T-helper 9 cell (primary cell): ENCODE data around the gene STAMBP.
A peak's percentile ranks its signal among the peaks of the same experiment; 100 is the strongest.
"Not testable (repeated sequence)": the region's sequence is repeated elsewhere in the genome, so short reads cannot be mapped to it uniquely, and the experiment has no call there.

Experiments used
- DNase-seq: peaks from one replicate; pipeline ENCODE4 v3.0.0-alpha.2; 2020

STAMBP gene

DNA sequence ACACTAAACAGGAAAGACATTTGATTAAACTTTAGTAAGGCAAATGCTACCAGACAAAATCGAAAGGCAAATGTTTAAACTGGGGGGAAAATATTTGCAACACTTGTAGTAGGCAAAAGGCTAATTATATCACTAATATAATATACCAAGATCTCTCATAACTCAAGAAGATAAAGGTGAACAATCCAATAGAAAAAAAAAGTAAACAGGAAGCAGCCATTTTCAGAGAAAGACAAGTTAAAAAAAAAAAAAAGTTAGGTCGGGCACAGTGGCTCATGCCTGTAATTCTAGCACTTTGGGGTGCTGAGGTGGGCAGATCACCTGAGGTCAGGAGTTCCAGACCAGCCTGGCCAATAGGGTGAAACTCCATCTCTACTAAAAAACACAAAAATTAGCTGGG, 59.6 kb downstream of the STAMBP start:
- no peak for DNase-seq

DNA sequence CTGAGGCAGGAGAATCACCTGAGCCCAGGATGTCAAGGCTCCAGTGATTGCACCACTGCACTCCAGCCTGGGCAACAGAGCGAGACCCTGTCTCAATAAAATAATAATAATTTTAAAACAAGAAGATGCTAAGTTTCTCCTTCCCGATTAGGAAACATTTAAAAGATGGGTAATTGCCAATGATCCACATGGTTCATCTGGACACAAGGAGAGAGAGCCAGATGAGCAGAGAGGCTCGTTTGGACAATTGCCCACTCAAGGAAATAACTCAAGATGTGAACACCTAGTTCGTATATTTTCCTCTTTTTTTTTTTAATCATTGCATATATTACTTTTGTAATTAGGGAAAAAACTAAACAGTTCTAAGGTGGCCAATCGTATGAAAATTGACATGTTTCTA, 60.4 kb downstream of the STAMBP start:
- no peak for DNase-seq

DNA sequence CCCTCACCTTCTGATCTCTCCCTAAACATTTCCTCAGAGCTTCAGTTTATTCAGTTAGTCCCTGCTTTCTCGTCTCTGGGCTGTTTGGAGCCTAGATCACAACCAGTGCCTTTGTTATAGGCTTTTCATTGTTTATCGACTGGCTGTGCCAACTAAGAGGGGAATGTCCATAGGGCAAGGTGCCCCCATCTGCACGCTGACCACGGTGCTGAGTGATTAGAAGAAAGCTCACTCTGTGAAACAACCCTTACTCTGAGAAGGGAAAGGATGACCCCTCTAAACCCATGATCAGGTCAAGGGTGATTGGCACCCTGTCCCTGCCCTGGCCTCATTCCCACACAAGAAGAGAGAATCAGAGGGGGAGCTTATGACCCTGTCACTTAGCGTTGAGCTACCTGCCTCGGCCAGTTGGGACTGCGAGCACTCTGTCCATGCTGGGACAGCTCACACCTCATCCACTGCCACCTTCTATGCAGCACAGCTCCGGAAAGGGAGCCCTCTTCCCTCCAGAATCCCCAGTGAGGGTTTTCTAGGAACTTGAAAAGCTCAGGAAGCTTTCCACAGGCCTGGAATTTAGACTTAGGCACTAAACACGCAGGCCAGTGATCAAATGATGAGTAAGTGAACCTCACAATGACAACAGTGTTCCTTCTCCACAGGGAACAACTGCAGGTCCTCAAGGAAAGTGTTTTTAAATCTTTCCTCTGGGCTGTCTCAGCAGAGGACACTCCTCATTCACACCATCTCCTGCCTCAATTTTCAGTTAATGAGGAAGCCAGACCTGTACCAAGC, 61.7 kb downstream of the STAMBP start:
- DNase-seq: no peak

DNA sequence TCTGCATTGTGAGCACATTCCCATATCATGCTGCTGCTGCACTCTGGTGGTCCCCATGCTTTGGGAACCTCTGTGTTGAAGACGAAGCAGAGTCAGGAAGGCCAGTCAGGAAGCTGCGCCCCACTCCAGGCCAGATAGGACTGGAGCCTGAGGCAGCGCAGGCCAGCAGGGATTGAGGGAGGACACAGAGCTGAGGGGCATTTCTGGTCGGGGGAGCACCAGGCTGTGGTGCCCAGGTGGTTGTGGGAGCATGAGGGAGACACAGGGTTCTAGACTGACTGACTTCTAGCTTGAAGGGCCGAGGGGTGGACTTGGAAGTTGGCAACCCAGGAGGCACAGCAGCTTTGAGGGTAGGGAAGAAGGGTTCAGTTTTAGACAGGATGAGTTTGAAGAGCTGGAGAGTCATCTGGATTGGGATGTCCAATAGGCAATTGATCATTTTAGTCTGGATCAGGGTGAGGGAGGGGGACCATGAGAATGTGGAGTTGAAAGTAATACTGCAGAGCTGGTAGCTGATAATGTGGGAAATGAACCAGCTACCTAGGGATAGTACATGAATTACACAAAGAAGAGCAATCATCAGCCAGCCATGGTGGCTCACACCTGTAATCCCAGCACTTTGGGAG, 62.6 kb downstream of the STAMBP start:
- no peak for DNase-seq

DNA sequence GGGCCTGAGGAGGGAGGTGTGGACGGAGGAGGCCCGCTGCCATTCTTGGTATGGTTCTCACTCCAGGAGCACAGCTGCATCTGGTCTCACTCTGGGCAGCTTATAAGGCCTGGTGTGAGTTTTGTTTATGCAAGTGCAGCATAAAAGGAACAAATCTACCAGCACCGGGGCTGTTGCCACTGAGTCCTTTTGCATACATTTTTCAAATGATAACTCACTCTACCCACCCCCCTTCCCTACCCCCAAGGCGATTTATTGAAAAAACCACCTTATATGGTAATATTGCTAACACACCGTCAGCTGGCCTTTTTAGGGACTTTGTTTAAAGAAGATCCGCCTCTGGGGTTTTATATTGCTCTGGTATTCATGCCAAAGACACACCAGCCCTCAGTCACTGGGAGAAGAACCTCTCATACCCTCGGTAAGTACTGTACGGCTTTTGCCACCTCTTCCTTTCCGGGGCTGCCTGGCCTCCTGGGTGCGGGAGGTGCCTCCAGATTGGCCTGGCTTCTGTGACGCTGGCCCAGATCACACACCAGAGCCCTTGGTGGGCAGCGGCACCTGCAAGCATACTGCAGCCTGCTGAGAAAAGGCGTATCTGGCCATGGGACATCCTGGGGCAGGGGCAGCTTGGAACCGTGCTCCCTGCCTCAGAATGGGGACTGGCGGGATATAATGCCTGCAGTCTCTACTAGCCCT, 64.0 kb downstream of the STAMBP start, which contains the start of gene ACTG2:
ACTG2 (plus strand) TSS at position 378 of the 699 bp plus-strand sequence. CDS start 8,304 bp downstream, outside the sequence.
- no peak for DNase-seq

DNA sequence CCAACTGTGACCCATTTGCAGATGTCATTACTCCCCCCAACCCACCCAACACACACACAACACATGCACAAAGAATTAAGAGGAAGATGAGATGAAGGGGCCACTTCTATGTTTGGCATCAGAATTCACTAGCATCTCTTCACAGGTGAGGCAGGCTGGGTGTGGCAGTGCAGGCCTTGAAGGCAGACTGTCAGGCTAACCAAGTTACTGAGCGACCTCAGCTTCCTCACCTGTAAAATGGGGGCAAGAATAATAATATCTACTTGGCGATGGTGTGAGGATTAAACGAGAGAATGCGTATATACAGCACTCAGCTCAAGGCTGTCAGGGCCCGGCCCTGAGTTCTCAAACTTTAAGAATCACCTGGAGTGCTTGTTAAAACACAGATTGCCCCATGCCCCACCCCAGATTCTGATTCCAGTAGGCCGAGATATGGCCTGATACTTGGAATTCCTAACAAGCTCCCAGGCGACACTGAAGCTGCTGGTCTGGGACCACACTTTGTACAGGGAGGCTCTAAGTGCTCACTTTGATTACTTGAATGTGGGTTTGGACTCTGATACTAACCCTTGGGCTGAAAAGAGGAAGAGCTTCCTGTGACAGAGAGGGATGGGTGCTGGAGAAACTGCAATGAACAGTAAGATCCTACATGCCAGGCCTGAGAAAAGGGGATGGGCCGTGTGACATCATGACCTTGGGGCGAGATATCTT, 65.2 kb downstream of the STAMBP start:
- DNase-seq: no peak

DNA sequence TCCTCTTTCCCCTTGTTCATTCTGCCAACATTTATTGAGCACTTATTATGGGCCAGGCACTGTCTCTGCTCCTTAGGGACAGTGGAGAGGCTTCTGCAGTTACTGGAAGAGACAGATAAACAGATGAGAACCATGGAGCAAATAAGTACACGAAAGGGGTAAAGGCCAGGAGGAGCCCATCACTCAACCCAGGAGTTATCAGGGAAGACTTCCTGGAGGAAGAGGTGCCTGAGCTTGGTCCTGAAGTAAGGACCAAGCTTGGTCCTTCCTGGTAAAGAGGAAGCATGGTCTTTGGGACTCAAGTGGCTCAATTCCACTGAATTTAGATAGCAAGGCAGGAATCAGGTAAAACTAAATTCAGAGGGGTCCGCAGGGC, 65.7 kb downstream of the STAMBP start:
- no peak for DNase-seq

DNA sequence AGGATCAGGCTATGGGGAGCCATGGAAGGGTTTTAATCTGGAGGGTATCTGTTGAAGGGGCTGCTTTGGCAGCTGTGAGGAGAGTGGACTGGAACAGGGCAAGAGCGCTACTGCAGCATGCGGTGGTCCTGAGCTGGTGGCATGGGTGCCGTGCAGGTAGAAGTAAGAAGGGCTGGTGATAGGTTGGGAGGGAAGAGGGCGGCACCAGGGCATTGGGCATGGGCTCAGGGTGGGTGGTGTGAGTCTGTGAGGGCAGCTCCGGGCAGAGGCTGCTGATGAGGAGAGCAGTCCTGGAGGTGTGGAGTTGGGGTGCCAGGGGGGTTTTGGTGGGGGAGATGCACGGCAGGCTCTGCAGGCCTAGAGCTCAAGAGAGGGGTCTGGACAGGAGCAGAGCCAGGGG, 66.1 kb downstream of the STAMBP start:
- no peak for DNase-seq

DNA sequence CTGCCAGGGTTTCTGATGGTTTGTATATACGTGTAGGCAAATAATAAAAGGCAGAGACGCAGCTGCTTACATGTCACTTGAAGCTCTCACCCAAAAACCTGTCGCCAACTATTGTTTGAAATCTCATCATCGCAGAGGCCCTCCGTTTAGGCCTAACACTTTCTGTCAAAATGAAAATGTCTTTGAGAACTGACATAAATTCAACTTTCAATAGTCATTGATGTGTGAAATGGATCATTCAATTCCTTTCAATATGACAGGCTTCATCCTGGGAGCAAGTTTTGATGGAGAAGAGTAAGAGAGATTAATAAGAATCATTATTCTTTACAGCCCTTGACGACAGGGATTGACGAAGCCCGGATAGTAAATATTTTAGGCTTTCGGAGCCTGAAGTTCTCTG, 66.7 kb downstream of the STAMBP start:
- DNase-seq: no peak

DNA sequence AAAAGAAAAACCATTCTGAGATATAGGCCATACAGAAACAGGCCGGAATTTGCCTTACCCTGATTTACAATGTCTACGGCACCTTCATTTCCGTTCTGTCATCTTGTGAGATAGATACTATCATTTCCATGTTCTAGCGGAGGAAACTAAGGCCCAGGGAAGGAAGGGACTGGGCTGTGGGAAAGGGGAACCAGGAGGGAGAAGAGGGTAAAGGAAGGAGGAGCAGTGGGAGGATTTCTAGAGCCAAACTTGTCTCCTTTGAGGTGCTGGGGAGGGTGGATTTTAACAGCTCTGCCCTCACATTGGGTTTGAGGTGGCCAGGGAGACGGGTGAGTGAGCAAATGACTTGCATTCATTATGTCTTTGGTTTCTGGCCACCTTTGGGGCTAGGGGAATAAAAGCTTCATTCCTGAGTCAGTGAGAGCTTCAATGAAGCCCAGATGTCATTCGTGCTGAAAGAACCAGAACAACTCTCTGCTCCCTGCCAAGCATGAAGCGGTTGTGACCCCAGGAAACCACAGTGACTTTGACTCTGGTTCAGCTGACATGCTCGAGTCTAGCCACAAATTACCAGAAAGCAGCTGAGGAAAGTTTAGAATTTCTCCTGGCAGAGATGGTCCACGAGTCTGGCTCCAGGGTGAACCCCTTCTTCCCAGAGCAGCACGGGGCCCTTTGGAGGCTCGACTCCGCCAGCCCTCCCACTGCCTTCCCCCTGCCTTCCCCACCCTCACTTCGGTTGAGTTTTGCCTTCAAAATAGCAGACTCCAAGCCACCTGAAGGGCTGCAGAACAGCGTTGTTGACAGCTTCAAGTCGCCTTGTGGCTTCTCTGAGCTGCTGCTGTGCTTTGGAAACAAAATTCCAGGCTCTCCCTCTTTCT, 67.8 kb downstream of the STAMBP start:
- peak; percentile 4 for DNase-seq

DNA sequence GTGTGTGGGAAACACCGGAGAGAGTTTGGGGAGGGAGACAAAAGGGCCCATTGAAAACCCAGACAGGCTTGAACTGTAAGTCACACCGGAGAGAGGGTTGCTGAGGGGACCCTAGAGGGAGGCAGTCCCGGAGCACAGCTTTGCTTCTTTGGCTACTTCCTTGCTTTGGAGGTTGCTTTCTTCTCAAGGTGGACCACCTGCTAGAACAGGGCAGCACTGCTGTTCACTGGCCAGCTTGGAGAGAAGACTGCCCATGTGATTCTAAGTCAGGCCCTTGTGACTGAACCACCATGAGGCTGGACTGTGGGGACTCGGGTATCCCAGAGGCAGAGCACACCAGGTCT, 68.5 kb downstream of the STAMBP start:
- DNase-seq: no peak

DNA sequence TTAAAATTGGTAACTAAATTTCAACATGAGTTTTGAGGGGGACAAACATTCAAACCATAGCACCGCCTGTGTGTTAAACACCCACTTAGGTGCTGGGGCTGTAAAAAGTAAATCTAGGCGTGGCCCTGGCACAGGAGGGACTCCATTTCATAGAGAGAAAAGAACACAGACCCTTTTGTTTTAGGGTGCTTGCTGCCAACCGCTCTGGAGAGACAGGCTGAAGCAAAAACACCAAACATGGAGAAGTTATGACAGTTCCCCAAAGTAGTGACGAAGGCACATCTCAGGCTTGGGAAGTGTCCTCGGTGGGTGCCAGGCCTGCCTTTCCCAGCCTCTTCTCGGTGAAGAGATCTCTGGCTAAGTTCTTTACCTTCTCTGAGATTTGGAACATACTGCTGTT, 69.2 kb downstream of the STAMBP start:
- DNase-seq: no peak

DNA sequence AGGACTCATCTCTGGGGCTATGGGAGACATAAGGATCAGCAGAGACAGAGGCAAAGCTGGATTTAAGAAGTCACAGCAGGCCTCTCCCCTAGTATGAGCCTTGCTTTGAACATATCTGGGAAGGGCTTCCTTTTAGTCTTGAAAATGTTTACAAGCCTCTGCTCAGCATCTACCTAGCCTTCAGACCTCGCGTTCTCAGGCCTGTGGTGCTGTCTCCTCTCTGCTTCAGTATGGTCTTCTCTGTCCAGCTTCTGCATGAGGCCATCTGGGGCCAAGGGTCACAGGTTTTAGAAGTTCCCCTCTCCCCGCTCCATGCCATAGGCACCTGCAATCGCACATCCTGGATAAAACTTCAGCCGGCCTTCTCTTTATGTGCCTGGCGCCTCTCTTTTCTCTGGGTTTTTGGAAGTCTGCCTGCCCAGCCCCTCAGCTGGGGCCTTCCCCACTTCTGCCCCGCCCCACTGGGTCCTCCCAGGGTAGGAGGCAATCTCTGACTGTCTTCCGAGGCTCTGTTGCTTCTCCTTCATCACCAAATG, 71.1 kb downstream of the STAMBP start:
- no peak for DNase-seq

DNA sequence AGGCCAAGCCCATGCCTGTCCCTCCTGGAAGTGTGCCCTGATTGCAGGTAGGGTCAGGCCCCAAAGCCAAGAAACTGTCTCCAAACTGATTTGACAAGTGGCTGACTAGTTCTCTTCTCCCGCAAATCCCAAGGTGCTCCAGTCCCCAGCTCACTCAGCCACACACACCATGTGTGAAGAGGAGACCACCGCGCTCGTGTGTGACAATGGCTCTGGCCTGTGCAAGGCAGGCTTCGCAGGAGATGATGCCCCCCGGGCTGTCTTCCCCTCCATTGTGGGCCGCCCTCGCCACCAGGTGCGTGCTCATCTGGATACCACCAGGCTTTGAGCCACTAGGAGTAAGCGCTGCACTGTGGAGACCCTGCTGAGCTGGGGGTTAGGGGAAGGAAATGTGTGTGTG, 72.4 kb downstream of the STAMBP start:
- no peak for DNase-seq

DNA sequence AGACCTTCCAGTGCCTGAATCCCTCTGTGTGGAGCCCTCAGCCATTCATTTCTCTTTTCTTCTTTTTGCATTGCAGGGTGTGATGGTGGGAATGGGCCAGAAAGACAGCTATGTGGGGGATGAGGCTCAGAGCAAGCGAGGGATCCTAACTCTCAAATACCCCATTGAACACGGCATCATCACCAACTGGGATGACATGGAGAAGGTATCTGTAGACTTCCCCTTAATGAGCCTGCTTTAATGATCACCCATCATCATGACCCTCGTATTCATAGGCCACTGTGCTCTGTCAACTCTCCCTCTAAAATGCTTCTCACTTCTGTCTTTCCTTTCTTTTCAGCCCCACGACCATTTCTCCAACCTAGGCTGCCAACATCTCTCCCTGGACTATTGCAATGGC, 73.5 kb downstream of the STAMBP start:
- DNase-seq: no peak

DNA sequence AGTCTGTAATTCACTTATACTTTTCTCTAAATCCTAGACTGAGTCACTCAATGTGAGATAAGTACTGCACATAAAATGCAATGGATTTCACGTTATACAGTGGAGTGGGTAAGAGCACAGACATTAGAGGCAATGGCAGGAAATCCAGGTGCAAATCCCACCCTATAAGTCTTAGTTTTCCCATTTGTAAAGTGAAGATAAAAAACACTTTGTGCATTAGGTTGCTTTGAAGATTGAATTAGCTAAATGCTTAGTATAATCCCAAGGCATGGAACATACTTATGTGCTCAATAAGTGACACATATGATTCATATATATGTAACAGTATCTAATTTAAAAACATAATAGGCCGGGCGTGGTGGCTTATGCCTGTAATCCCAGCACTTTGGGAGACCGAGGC, 74.6 kb downstream of the STAMBP start:
- DNase-seq: no peak

DNA sequence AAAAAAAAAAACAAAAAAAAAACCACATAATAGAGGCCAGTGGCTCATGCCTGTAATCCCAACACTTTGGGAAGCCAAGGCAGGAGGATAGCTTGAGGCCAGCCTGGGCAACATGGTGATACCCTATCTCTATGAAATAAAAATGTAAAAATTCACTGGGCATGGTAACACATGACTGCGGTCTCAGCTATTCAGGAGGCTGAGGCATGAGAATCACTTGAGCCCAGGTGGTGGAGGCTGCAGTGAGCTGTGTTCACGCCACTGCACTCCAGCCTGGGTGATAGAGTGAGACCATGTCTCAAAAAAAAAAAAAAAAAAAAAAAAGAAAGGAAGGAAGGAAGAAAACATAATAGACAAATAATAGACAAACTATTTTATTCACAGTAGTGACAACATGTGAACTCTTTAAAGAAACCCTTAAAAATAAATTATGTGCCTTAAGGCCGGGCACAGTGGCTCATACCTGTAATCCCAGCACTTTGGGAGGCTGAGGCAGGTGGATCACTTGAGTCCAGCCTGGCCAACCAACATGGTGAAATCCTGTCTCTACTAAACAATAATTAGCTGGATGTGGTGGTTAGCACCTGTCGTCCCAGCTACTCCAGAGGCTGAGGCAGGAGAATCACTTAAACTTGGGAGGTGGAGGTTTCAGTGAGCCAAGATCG, 75.3 kb downstream of the STAMBP start:
- DNase-seq: not testable (repeated sequence)

DNA sequence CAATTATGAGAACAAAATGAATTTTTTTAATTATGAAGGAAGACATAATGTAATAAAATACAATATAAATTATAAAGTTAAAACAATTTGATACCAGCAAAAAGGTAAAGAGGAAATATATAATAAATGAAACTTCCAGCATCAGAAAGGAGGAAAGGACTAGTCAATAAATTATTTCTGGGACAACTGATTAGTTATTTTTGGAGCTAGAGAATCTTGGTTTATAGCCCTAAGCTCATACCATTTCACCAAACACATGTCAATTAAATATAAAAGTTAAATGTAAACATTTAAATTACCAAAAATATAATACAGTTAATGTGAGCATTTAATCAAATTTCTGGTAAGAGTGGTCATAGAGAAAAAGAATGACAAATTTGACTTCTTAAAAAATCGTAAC, 76.2 kb downstream of the STAMBP start:
- DNase-seq: no peak

DNA sequence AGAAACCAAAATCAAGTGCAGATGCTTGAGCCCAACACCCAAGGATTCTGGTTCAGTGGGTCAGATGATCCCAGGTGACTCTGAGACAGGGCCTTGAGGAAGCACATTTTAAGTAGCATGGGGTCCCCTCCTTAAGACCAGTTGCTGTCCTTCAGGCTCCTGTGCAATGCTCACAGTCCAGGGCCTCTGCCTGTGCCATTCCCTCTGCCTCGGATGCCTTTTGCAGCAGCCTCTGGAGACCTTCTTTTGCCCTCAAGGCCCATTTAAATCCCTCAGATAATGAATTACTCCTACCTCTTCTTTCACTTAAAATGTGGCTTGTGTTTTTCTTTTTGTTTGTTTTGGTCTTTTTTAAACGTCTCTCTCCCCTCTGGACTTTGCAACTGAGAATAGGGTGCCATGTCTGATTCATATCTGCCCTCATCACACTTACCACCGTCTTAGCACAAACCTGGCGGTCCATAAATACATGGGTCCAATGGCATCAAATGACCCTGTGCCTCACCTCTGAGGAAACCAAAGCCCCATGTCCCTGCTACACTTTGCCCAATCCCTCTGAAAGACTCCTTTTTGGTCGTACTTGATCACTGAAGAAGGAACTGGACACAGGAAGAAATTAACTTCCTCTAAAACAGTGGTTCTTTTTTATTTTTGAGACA, 78.2 kb downstream of the STAMBP start:
- no peak for DNase-seq

DNA sequence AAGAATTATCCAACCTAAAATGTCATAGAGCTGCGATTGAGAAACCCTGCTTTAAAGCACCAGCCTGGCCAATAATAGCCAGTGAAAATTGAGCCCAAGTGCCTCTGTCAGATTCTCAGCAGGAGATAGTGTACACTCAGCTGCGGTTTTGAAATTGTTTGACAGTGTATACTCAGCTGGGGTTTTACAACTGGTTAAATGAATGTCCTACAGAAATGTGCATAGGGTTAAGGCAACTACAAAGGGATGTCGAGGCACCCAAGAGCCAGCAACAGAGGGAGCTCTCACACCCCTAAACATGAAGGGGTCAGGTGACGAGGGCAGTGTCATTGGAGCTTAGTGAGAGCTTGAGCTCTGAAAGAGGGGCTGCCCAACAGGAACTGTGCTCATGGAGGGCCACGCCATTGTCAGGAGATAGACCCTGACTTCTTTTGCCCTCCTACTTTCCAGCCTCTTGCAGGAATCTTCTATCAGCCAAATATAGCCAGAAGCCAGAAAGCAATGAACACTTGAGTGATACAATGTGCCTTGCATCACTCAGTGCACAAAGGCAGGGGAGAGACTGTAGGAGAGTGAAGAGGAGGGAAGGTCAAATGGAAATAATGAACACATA, 79.2 kb downstream of the STAMBP start:
- DNase-seq: peak; percentile 9
